Measurements from ENCODE around the gene CYP39A1.

The CYP39A1 gene

DNA sequence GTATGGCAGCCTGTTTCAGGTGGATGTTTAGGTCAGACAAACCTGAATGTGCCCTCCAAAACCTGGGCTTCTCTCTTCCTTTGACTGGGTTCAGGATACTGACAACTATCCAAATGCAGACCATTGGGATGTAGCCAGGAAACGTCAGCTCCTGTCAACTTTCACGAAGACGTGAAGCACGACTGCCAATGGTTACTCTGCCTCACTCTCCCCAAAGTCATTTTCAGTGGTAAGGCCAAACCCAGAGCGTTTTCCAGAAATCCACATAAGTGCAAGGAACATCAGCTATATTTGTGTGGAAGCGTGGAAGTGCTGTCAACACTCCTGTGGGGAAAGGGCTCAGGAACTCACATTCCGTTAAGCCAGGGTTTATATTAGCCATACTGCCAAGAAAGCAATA is 141.3 kb downstream of the CYP39A1 start:
- ATAC-seq (no peak), DNase-seq (no peak)

DNA sequence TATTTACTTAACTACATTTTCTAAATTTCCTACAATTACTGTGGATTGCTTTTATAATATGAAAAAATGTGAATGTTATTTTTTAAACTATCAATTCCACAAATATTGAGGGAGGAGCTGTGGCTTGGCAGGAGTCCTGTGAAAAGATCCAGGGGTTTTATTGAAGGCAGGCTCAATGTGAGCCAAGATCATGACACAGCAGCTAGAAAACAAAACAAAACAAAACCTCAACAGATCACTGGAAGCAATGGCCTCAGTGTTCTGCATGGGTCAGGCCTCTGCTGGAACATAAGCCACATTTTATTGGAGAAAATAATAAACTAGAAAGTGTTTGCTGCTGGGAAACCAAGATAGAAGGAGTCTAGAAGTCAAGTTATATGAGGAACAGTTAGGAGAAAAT is 142.0 kb downstream of the CYP39A1 start:
- no peak for ATAC-seq
- DNase-seq, result no peak

DNA sequence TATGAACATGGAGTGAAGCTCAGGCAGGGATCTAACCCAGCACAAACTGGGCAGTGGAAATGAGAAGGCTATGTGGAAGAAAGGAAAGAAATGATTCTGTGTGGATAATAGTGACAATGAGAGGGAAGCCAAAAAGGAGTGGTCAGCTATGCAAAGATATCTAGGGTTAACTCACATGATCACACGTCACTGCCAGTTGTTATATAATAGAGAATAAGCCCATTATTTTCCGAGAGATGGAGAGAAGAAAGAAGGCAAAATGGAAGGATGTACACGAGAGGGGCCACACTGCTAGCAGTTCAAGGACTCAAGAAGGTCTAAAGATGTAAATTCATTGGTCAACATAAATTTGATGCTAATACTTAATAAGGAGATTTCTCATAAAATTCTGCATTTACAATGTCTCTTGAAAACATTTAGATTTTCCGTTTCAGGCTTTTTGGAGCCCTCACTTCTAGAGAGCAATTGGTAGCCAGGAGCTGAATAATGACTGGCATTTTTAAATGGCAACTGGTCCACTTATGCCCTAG is 142.6 kb downstream of the CYP39A1 start:
- no peak for DNase-seq
- no peak for ATAC-seq

DNA sequence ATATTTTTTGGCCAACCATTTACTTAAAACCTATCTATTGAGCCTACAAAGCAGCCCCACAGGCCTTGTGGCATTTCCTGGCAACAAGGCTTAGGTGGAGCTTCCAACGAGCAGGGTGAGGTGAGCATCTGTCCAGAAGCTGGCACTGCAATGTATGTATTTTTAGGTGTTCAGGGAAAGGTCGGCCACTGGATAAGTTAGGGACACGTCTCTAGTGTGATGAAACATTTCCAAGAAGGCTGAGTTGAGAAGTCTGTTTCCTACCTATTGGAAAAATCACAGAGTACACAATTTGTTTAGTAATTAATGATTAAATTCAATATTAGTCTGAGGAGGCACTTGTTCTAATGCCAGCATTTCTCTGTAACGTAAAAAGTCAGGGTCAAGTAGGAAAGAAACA is 143.6 kb downstream of the CYP39A1 start:
- DNase-seq, result no peak
- ATAC-seq, result no peak

DNA sequence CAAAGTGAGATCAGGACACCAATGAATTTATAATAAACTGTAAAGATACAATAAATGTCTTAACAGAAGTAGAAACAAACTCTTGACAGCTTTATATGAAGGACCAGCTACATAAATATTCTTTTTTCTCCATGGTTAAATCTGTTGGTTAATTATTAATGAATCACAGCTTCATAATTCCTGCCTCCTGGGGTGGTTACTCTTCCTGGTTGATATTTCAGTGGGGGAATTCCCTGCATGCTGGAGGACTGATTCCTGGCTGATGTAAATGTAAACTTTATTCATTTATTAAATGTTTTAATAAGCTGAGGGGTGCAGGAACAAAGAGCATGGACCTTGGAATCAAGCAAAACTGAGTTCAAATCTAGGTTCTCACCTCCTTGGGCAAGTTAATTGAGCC is 145.2 kb downstream of the CYP39A1 start:
- DNase-seq (no peak), ATAC-seq (no peak)

DNA sequence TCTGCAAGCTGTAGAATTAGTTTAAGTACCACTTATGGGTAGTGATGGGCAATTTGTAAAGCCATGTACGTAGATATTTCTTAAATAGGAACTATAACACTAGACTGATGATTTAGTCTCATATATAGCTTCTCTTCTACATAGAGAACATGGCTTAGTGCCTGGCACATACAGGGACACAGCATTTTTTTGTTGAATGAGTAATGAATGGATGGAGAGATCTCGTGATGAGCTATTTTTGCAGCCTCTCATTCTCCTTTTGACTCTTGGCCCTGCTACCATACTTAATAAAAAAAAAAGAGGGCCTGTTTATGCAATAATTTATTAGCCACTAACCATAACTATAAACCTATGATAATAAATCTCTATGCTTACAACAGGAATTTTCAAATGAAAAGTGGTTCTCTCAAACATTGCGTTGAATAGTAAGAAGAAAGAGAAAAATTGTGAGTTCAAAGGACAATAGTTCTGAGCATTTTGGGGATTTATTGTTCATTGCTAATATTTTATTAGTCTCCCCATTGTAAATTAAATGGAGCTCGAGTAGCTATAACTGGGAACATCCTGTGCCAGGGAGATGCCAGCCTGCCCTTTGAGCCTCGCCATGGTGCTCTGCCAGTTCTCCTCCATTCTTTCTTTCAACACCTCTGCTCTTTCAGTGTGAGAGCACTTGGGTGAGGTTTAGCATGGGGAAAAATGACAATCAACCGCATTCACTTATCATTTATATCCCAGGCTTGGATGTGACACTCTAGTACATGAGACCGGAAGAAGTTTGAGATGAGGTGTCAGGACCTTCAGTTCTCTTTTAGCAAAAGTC is 146.7 kb downstream of the CYP39A1 start:
- DNase-seq (no peak), ATAC-seq (no peak)

DNA sequence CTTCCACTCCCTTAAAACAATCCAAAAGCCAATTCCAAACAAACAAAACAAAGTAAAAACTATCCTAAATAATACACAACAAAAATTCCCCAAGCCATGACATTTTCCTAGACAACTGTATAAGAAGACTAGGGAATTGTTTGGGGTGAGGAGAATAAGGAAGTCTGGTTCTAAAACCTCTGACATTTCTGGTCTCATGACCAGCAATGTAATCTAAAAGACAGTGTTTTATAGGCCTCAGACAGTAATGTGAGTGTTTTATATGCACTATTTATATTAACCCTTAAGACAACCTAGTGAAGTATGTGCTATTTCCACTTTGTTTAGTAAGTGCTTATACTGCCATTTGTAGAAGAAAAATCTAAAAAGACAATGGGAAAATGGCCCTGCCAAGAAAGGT is 148.4 kb downstream of the CYP39A1 start:
- ATAC-seq, result no peak
- no peak for DNase-seq

DNA sequence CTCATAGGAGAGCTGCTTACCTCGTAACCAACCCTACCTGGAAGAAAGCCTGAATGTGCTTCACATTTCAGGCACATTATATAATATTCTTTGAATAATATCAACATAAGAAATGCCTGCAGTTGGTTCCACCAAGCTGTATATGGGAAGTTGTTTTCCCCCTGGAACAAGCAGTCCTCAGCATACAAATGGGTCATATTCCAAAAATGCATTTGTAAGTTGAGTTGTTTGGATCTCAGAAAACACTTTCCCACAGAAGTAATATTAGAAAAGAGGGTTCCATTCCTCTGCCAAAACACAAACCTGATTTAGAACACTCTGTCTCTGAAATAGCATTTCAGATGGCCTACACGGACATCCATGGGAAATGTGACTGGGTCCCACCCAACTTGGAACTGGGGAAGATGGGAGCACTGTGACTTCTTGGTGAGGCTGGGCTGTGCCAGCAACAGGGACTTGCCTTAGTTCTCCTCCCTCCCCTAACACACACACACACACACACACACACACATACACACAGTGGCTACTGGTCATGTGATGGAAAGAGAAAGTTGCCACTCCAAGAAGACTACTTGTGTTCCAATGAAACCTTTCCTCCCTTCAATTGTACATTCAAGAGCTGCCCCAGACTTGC is 150.0 kb downstream of the CYP39A1 start:
- no peak for DNase-seq

DNA sequence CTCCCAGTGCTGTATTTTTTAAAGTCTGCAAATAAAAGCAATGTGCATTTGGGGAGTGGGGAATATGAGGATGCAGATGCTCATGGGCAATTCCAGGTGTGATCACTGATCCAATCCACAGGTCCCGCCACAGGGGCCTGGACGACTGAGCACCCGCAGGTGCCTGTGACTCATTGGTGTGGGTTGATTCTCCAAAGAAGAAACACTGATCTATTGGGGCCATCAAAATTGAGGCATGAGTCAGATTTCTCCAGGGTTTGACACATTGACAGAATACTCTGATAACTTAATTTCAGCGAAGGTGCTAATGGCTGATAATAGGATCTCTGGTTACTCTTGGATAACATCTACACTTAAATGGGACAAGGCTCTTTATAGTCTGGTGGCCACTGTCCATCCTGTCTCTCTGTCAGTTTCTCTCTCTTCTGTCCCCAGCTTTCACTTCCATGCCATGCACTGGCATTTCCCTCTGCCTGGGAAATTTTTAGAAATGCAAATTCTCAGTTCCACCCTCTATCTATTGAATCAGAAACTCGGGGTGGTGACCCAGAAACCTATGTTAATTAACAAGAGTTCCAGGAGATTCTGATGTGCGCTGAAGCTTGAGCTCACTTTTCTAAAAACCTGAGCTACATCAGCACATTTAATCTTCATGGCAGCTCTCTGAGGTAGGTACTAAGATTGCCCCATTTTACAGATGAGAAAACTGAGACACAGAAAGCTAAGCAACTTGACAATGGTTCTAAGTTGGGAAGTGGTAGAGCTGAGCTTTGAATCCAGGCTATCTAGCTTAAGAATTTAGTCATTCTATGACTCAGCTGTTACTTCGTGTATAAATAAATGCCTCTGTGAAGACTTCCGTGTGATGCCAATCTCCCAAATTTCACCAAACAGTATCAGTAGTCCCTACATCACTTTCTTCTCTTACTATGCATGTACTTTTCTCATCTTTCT is 151.2 kb downstream of the CYP39A1 start:
- DNase-seq, result no peak
- no peak for ATAC-seq

More for the DNA sequence above, 150.0 kb downstream of the CYP39A1 start:
- ATAC-seq, result no peak

DNA sequence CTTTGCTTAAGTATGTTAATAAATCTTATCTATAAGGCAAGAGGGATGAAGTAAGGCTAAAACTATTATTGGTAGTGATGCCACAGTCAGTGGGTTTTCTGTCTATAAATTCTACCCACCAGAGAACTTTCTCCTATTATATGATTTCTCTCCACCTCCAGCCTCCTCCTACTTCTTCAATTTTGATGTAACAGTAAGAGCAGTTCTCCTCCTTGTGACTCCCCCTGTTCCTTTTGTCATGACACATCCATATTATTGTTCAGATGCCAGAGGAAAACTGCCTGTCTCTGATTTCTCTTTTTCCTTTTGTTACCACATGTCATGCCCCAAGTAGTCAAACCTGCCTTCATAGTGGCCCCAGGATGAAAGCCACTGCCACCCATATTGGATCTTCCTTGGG is 152.2 kb downstream of the CYP39A1 start:
- ATAC-seq (no peak), DNase-seq (no peak)

Data from stimulated activated naive CD8-positive, alpha-beta T cell treated with anti-CD3 and anti-CD28 coated beads, Interleukin-15, Interleukin-2, amounts not matched to agents 100 U/mL and 50 U/mL, for 24 hours (primary cell).